GM19468 (cell line): Measurements from ENCODE around the gene PIRT.

ENCODE experiments used
- ATAC-seq: cut with Tn5 transposase; IDR thresholded peaks from one replicate; pipeline ENCODE4 v1.9.1; 2021; ENCODE audit warnings: mild to moderate bottlenecking, moderate library complexity, moderate number of reproducible peaks; ENCODE audit not compliant: unreplicated experiment; ENCODE audit errors: extremely low read depth

PIRT gene

DNA sequence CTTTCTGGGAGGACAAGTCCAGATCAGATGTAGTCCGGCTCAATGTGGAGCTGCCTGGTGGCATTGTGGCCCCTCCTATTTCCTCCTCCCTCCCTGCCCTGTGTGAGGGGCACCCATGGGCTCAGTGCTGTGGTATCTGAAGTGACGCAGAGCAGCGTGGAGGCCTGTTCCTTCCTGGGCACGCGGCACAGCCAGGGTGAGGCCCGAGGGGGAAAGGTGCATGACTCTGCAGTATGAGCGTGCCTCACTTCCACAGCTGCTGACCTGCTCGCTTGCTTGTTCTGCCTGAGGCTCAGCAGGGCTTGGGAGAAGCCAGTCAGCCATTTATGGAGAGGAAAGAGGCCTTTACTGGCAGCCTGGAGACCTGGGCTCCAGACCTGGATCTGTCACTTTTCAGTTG is 45.7 kb downstream of the PIRT start:
- no peak for ATAC-seq

DNA sequence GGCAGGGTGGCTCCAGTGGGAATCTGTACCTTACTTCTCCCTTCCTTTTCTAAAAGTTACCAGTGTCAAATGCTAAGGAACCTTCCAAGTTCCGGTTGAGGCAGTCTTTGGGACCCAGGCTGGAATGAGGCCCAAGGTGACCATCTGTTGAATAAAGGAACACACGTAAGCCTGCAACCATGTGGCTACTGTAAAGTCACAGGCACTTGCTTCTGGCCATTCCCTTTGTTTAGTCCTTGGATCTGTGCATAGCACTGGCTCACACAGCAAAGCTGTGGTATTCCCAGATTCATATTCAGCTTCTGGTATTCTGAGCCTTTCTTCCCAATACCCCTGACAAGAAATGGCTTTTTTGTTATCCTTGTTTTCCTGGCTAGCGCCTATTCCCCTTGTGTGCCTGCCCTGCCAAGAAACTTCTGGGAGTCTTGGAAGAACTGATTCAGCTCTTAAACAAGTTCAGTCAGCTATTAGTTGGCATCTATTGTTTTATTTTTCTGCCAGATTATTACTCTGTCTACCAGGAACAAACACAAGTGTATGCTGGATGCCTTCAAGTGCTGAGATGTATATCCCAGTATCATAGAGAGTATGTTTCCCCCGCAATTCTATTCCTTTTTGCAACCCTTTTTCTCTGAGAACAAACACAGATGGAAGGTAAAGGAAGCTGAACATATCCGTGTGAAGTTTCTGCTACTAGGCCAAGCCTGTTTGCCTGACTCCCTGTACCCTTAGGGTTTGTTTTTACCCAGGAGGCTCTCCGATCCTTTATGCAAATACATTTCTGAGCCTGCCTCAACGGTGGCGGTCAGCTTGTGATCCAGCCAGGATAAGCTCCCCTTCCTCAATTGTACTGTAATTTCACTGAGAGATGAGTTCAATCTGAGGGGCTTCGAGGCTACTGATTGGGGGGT is 47.1 kb downstream of the PIRT start:
- ATAC-seq = no peak

DNA sequence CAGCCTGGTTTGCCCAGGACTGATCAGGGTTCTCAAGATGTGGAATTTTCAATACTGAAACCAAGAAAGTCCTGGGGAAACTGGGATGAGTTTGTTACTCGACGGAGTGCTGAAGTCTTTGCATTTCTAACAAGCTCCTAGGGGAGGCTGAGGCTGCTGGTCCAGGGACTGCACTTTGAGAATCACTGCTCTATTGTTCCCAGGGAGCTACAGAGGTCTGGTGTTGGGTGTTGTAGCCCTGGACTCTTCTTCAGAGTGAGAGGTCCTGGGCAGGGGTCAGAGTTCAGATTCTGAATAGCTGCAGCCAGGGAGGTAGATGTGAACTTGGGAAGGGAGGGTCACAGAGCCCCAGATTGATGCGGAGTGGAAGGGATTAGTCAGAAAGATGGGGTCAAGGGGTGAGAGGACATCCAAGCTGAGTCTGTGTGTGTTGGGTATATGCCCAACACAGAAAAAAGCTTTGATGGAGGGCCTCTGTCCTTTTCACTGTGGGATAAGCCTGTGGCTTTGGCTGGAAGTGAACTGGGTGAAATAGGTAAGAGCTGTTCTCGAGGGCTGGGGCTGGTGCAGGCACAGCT is 48.1 kb downstream of the PIRT start:
- no peak for ATAC-seq

DNA sequence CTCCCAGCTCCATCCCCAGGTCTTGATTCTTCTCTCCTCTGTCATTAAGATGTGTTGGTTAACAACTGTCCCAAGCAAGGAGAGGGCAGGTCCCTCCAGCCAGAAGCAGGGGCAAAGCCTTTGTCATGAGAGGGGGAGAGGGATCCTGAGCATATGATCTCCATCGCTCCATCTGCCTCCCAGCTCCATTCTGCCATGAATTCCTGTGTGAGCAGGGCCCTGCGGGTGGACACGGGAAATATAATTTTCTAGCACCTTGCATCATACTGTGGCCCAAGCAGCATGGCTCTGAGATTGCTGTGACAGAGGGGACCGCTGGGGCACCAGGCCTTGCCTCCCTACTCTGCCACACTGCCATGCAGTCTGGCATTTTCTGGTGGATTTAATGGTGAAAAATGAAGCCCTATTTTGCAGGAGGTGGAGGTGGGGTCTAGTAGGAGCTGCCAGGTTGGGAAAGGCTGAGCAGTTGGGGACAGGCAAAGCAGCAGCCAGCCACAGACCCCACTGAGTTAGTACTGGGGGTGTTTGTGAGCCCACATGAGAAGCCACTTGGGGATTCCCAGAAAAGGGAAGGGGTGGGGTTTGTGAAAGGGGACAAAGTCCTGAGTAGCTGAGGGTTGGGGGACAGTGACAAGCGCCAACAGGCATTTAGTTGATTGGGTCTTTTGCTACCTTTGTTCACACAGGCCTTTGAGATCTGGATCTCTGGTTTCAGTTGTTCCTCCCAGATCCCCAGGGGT is 50.4 kb downstream of the PIRT start:
- ATAC-seq = no peak

- ATAC-seq = no peak
Measured at GRCh38 chr17:10785295-10785694, 52.6 kb downstream of the PIRT start.

- no peak for ATAC-seq
Measured at GRCh38 chr17:10779609-10780008, 58.3 kb downstream of the PIRT start.

DNA sequence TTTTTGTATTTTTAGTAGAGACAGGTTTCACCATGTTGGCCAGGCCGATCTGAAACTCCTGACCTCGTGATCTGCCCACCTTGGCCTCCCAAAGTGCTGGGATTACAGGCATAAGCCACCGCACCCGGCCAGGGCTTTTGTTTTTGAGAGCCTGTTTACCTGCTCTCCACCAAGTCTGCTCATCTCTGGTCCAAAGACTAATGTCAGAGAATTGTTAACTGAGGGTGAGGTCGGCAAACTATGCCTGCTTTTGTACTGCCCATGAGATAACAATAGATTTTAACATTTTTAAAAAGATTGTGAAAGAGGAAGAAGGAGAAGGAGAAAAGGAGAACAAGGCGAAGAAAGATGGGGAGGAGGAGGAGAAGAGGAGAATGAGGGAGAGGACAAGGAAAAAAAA is 60.0 kb downstream of the PIRT start:
- ATAC-seq = no peak

- no peak for ATAC-seq
Measured at GRCh38 chr17:10777131-10777807, 60.6 kb downstream of the PIRT start.

GRCh38 chr17:10776381-10776780 is 61.5 kb downstream of the PIRT start:
- ATAC-seq = no peak

DNA sequence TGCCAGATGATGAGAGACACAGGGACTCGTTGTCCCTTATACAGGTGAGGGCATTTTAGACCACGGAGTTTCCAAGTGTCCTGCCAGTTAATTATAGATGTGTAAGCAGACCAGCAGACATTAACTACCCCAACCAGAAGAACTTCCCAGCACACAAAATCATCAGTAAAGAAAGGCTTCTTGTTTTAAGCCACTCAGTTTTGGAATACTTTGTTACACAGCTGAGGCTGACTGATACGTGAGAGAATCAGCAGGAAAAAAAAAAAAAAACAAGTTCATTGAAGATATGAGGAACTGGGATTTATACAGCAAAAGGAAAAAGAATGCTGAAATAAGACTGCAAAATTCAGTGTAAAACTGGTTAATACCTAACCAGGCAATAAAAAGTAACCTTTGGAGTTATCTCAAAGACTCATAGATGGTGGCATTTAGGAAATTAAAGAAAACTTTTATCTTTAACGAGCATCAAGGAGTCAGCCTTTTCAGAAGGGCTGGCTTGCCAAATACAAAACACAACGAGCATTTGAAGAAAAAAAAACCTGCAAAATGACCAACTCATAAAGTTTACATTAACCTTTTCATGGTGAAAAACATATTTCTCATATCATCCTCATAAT is 62.0 kb downstream of the PIRT start:
- no peak for ATAC-seq

GRCh38 chr17:10775058-10775457 is 62.8 kb downstream of the PIRT start:
- no peak for ATAC-seq

DNA sequence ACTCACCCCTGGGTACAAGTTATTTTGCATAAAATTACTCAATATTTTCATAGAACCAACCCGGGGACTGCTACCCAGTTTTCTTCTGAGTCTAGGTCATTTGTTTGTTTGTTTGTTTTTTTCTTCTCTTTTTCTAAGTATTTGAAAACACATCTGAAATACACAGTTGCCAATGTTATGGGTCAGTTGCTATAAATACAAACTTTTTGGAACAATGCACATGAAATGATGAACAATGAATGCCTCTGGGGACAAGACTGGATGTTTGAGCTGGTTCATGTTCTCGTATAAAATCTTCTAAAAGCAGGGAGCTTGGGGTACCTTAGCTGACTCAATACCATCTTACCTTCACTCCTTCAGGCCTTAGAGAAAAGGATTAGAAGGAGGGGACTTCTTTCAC is 64.5 kb downstream of the PIRT start:
- ATAC-seq = no peak
